ENCODE data around the gene CTH.

CTH gene

GRCh38 chr1:70383483-70383882, 27.6 kb upstream of the CTH start:
- 80% methylated on average over 1 of the region's 3 CpGs; no CpG with 5 or more reads in 1 of the 2 experiments for WGBS, 2 experiments (ENCODE audit: insufficient coverage in 2 of 2)
- H3K4me1 ChIP-seq (ENCODE audit: control insufficient read depth, insufficient read depth, low read length, poor library complexity, severe bottlenecking), result no peaks in the 10 kb centered on the region
- no peak overlapping the region for H3K27ac ChIP-seq (ENCODE audit: low read depth, low read length, severe bottlenecking)
- H3K36me3 ChIP-seq (ENCODE audit: control insufficient read depth, insufficient read depth, low read length), result no peaks in the 10 kb centered on the region
- H3K4me3 ChIP-seq (ENCODE audit: extremely low read depth, insufficient read depth, low read length, poor library complexity, severe bottlenecking), result no peak overlapping the region
- H3K9me3 ChIP-seq (ENCODE audit: control insufficient read depth, low read length), result no peaks in the 10 kb centered on the region

- no CpG with 5 or more reads among the region's 2 CpGs for WGBS, 2 experiments (ENCODE audit: insufficient coverage in 2 of 2)
- no peak overlapping the region for H3K27ac ChIP-seq (ENCODE audit: low read depth, low read length, severe bottlenecking)
- no peaks in the 10 kb centered on the region for H3K36me3 ChIP-seq (ENCODE audit: control insufficient read depth, insufficient read depth, low read length)
Measured at GRCh38 chr1:70384542-70384941, 26.5 kb upstream of the CTH start.

GRCh38 chr1:70385477-70385876, 25.6 kb upstream of the CTH start:
- no peak overlapping the region for H3K27ac ChIP-seq (ENCODE audit: low read depth, low read length, severe bottlenecking)
- no peaks in the 10 kb centered on the region for H3K36me3 ChIP-seq (ENCODE audit: control insufficient read depth, insufficient read depth, low read length)
- WGBS, 2 experiments (ENCODE audit: insufficient coverage in 2 of 2), result 91 to 100% methylated on average over 2 to 3 of the region's 6 CpGs
- no peaks in the 10 kb centered on the region for H3K4me1 ChIP-seq (ENCODE audit: control insufficient read depth, insufficient read depth, low read length, poor library complexity, severe bottlenecking)
- H3K9me3 ChIP-seq (ENCODE audit: control insufficient read depth, low read length), result no peaks in the 10 kb centered on the region
- no peak overlapping the region for H3K4me3 ChIP-seq (ENCODE audit: extremely low read depth, insufficient read depth, low read length, poor library complexity, severe bottlenecking)

More at GRCh38 chr1:70384542-70384941, 26.5 kb upstream of the CTH start:
- no peaks in the 10 kb centered on the region for H3K4me1 ChIP-seq (ENCODE audit: control insufficient read depth, insufficient read depth, low read length, poor library complexity, severe bottlenecking)
- no peak overlapping the region for H3K4me3 ChIP-seq (ENCODE audit: extremely low read depth, insufficient read depth, low read length, poor library complexity, severe bottlenecking)
- no peaks in the 10 kb centered on the region for H3K9me3 ChIP-seq (ENCODE audit: control insufficient read depth, low read length)

DNA sequence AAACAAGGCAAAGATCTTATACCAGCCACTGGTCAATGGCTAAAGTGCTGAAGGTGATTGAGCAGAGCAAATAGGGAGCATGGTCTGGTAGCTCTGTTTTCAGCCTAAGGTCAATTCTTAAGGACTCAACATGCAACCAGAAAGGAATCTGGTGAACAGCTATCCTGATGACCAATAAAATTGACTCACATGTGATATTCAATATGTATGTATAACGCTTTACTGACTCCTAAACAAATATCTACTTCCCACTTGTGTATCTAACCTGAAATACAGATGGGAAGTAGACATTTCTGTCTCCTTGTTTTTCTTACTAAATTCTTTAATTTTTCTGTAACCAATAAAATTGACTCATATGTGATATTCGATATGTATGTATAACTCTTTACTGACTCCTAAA, 24.9 kb upstream of the CTH start:
- Histone ChIP-seq H3K4me1 (ENCODE audit: control insufficient read depth, insufficient read depth, low read length, poor library complexity, severe bottlenecking) (no peaks in the 10 kb centered on the region), H3K4me3 (ENCODE audit: extremely low read depth, insufficient read depth, low read length, poor library complexity, severe bottlenecking) (no peak overlapping the region), H3K36me3 (ENCODE audit: control insufficient read depth, insufficient read depth, low read length) (no peaks in the 10 kb centered on the region), H3K9me3 (ENCODE audit: control insufficient read depth, low read length) (no peaks in the 10 kb centered on the region), H3K27ac (ENCODE audit: low read depth, low read length, severe bottlenecking) (no peak overlapping the region)
- WGBS, 2 experiments (ENCODE audit: insufficient coverage in 2 of 2), result no CpG with 5 or more reads among the region's 2 CpGs

- Histone ChIP-seq H3K36me3 (ENCODE audit: control insufficient read depth, insufficient read depth, low read length) (no peaks in the 10 kb centered on the region), H3K4me3 (ENCODE audit: extremely low read depth, insufficient read depth, low read length, poor library complexity, severe bottlenecking) (no peak overlapping the region), H3K27ac (ENCODE audit: low read depth, low read length, severe bottlenecking) (no peak overlapping the region), H3K9me3 (ENCODE audit: control insufficient read depth, low read length) (no peaks in the 10 kb centered on the region), H3K4me1 (ENCODE audit: control insufficient read depth, insufficient read depth, low read length, poor library complexity, severe bottlenecking) (no peaks in the 10 kb centered on the region)
- 89 to 98% methylated on average over 5 of the region's 5 CpGs for WGBS, 2 experiments (ENCODE audit: insufficient coverage in 2 of 2)
Measured at GRCh38 chr1:70387507-70387906, 23.6 kb upstream of the CTH start.

DNA sequence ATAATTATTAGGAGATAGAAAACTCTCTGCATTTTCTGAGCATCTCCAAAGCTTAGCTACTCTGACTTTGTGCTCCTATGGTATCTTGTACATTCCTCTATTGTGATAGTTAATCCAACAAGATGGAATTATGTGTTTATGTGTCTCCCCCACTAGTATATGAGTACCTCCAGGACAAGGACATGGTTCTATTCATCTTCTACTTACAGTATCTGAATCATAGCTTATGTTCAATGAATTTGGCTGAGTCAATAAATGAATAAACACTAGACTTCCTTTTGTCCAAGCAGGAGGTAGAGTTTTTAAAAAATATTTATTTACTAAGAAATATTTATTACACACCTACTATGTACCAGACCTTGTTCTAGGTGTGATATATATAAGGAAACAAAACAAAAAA, 18.4 kb upstream of the CTH start:
- Histone ChIP-seq H3K27ac (ENCODE audit: low read depth, low read length, severe bottlenecking) (no peak overlapping the region), H3K36me3 (ENCODE audit: control insufficient read depth, insufficient read depth, low read length) (no peaks in the 10 kb centered on the region), H3K4me3 (ENCODE audit: extremely low read depth, insufficient read depth, low read length, poor library complexity, severe bottlenecking) (no peak overlapping the region), H3K4me1 (ENCODE audit: control insufficient read depth, insufficient read depth, low read length, poor library complexity, severe bottlenecking) (no peaks in the 10 kb centered on the region), H3K9me3 (ENCODE audit: control insufficient read depth, low read length) (no peaks in the 10 kb centered on the region)

GRCh38 chr1:70396607-70397006, 14.5 kb upstream of the CTH start:
- no peaks in the 10 kb centered on the region for H3K9me3 ChIP-seq (ENCODE audit: control insufficient read depth, low read length)
- WGBS, 2 experiments (ENCODE audit: insufficient coverage in 2 of 2), result no CpG with 5 or more reads among the region's 2 CpGs
- no peak overlapping the region for H3K27ac ChIP-seq (ENCODE audit: low read depth, low read length, severe bottlenecking)
- no peaks in the 10 kb centered on the region for H3K4me1 ChIP-seq (ENCODE audit: control insufficient read depth, insufficient read depth, low read length, poor library complexity, severe bottlenecking)
- H3K4me3 ChIP-seq (ENCODE audit: extremely low read depth, insufficient read depth, low read length, poor library complexity, severe bottlenecking), result no peak overlapping the region
- H3K36me3 ChIP-seq (ENCODE audit: control insufficient read depth, insufficient read depth, low read length), result no peaks in the 10 kb centered on the region

- 75 to 91% methylated on average over 2 of the region's 7 CpGs for WGBS, 2 experiments (ENCODE audit: insufficient coverage in 2 of 2)
Measured at GRCh38 chr1:70397013-70397412, 14.1 kb upstream of the CTH start.

DNA sequence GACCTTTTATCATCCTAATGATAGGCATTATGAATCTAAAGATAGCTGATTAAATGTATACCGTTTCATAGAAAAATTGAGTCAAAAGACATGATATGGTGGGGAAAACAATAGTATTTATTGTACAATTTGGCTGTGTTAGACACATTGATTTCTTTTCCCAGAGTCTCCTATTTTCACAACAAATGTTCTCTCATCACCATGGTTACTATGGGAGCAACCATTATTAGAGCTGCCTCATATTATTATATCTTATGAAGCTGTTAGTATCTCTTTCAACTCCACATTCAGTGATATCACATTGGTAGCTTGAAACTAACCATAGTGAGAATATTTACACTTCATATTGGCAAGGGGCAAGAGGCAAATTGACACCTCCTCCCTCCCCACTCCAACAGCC, 10.7 kb upstream of the CTH start:
- no peaks in the 10 kb centered on the region for H3K36me3 ChIP-seq (ENCODE audit: control insufficient read depth, insufficient read depth, low read length)
- no peaks in the 10 kb centered on the region for H3K9me3 ChIP-seq (ENCODE audit: control insufficient read depth, low read length)
- H3K4me1 ChIP-seq (ENCODE audit: control insufficient read depth, insufficient read depth, low read length, poor library complexity, severe bottlenecking), result no peaks in the 10 kb centered on the region
- H3K4me3 ChIP-seq (ENCODE audit: extremely low read depth, insufficient read depth, low read length, poor library complexity, severe bottlenecking), result no peak overlapping the region
- WGBS, 2 experiments (ENCODE audit: insufficient coverage in 2 of 2), result 60 to 100% methylated on average over 1 of the region's 1 CpG
- no peak overlapping the region for H3K27ac ChIP-seq (ENCODE audit: low read depth, low read length, severe bottlenecking)

More at GRCh38 chr1:70397013-70397412, 14.1 kb upstream of the CTH start:
- Histone ChIP-seq H3K4me1 (ENCODE audit: control insufficient read depth, insufficient read depth, low read length, poor library complexity, severe bottlenecking) (no peaks in the 10 kb centered on the region), H3K36me3 (ENCODE audit: control insufficient read depth, insufficient read depth, low read length) (no peaks in the 10 kb centered on the region), H3K9me3 (ENCODE audit: control insufficient read depth, low read length) (no peaks in the 10 kb centered on the region), H3K4me3 (ENCODE audit: extremely low read depth, insufficient read depth, low read length, poor library complexity, severe bottlenecking) (no peak overlapping the region), H3K27ac (ENCODE audit: low read depth, low read length, severe bottlenecking) (no peak overlapping the region)

- WGBS, 2 experiments (ENCODE audit: insufficient coverage in 2 of 2), result 83 to 100% methylated on average over 1 of the region's 1 CpG
- H3K4me1 ChIP-seq (ENCODE audit: control insufficient read depth, insufficient read depth, low read length, poor library complexity, severe bottlenecking), result no peaks in the 10 kb centered on the region
- no peak overlapping the region for H3K4me3 ChIP-seq (ENCODE audit: extremely low read depth, insufficient read depth, low read length, poor library complexity, severe bottlenecking)
- no peaks in the 10 kb centered on the region for H3K36me3 ChIP-seq (ENCODE audit: control insufficient read depth, insufficient read depth, low read length)
- H3K27ac ChIP-seq (ENCODE audit: low read depth, low read length, severe bottlenecking), result no peak overlapping the region
- H3K9me3 ChIP-seq (ENCODE audit: control insufficient read depth, low read length), result no peaks in the 10 kb centered on the region
Measured at GRCh38 chr1:70401974-70402373, 9.1 kb upstream of the CTH start.

DNA sequence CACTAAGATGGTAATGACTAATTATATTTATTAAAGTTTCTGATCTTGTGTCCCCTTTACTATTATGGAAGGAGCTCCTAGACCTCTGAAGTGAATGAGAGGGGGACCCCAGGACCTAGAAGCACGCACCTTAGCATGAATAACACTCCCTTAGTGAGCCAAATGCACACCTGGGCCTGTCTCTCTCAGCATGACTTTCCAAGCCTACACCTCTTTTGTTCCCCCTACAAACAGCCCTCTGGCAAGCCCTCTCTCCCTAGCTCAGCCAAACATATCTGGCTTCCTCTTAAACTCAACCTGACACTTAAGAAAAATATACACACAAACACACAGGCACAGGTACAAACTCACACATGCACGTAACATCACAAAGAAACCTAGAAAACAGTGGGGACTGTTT, 7.3 kb upstream of the CTH start:
- WGBS, 2 experiments (ENCODE audit: insufficient coverage in 2 of 2), result 86 to 100% methylated on average over 1 of the region's 2 CpGs
- H3K4me3 ChIP-seq (ENCODE audit: extremely low read depth, insufficient read depth, low read length, poor library complexity, severe bottlenecking), result no peak overlapping the region
- no peaks in the 10 kb centered on the region for H3K36me3 ChIP-seq (ENCODE audit: control insufficient read depth, insufficient read depth, low read length)
- H3K9me3 ChIP-seq (ENCODE audit: control insufficient read depth, low read length), result no peaks in the 10 kb centered on the region
- no peaks in the 10 kb centered on the region for H3K4me1 ChIP-seq (ENCODE audit: control insufficient read depth, insufficient read depth, low read length, poor library complexity, severe bottlenecking)
- no peak overlapping the region for H3K27ac ChIP-seq (ENCODE audit: low read depth, low read length, severe bottlenecking)

Data from mesodermal cell (in vitro differentiated cells).